ENCODE measurements around the gene INSRR. TPM values are rescaled to one million over a fixed set of nuclear protein-coding genes. Genes with fewer than 3 reads are reported as not detected.
A peak's percentile ranks its signal among the peaks of the same experiment; 100 is the strongest.

The INSRR gene
- total RNA-seq, 1 experiment from 2014 or later: not detected

DNA sequence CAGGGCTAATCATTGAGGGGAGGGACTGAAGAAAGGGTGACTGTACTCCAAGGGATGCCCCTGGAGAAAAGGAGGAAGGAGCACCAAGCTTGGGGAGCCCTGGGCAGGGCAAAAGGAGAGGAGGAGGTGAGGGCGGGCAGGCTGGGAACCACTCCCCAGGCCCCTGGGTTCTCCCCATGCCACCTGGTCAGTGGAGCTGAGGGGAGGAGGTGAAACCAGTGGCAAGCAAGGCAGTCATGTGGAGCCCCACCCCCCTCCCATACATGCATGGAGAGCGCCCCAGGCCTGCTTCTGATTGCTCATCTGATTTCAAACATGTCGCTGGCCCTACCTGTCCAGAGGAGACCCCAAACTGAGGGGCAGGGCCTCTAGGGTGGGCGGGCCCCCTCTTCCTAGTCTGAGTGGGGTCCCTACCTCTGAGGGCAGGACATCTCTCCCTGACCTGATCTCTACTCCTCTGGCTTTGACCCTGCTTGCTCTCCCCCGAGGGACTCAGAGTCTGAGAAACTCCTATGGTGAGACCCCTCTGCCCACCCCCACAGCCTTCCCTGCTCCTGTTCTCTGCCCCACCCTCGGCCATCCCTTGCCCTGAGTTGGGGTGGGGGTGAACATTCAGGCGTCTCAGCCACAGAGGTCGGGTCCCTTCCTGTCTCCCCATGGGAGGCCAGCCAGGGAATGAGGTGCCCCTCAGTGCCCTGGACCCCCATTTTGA is 18.6 kb downstream of the INSRR start:
- ChIA-PET POLR2A (no interaction called here), CTCF (no interaction called here)
- in situ Hi-C loops (cut with HindIII; ENCODE audit: low pct_unique_long_range_greater_than_20kb, low sequenced_read_pairs) (no loop called here), intact Hi-C loops (cut with micrococcal nuclease; ENCODE audit: unreplicated experiment) (no loop called here)
- H3K9me3 ChIP-seq (ENCODE audit: control insufficient read depth, insufficient read depth, low read depth, low read length): no peaks in the 10 kb centered on the region
- BruUV-seq (replicated peaks): no TSS peak
- no peak for ATAC-seq
- TF ChIP-seq SIN3A (IDR thresholded peaks at IDR 0.05; ENCODE audit: borderline replicate concordance, insufficient read depth, low read depth, low read length): no peak
- TF ChIP-seq, protein P1, sequence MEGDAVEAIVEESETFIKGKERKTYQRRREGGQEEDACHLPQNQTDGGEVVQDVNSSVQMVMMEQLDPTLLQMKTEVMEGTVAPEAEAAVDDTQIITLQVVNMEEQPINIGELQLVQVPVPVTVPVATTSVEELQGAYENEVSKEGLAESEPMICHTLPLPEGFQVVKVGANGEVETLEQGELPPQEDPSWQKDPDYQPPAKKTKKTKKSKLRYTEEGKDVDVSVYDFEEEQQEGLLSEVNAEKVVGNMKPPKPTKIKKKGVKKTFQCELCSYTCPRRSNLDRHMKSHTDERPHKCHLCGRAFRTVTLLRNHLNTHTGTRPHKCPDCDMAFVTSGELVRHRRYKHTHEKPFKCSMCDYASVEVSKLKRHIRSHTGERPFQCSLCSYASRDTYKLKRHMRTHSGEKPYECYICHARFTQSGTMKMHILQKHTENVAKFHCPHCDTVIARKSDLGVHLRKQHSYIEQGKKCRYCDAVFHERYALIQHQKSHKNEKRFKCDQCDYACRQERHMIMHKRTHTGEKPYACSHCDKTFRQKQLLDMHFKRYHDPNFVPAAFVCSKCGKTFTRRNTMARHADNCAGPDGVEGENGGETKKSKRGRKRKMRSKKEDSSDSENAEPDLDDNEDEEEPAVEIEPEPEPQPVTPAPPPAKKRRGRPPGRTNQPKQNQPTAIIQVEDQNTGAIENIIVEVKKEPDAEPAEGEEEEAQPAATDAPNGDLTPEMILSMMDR (IDR thresholded peaks at IDR 0.05): no peak
- no peak for TF ChIP-seq REST (IDR thresholded peaks at IDR 0.05; ENCODE audit: insufficient read depth in 1 of 2, low read depth in 2 of 2, low read length in 1 of 2)
- no peak for TF ChIP-seq POLR2AphosphoS5 (IDR thresholded peaks at IDR 0.05; ENCODE audit: low read depth, low read length)
- no peak for TF ChIP-seq TCF7L2 (IDR thresholded peaks at IDR 0.05; ENCODE audit: low read depth, low read length)
- H3K4me1 ChIP-seq (ENCODE audit: control insufficient read depth, insufficient read depth, low read length): no peaks in the 10 kb centered on the region
- DNase-seq (ENCODE audit: low read depth, low spot score): no peak
- no peak overlapping the region for H3K4me3 ChIP-seq (ENCODE audit: low read depth in 2 of 2, low read length in 2 of 2)
- H3K36me3 ChIP-seq (ENCODE audit: control insufficient read depth, insufficient read depth, low read length): no peaks in the 10 kb centered on the region
- H3K27me3 ChIP-seq (ENCODE audit: control insufficient read depth, insufficient read depth, low read length): no peaks in the 10 kb centered on the region; the same call in 1 of the 2 replicates
- H3K27ac ChIP-seq (ENCODE audit: low read length): no peak overlapping the region

DNA sequence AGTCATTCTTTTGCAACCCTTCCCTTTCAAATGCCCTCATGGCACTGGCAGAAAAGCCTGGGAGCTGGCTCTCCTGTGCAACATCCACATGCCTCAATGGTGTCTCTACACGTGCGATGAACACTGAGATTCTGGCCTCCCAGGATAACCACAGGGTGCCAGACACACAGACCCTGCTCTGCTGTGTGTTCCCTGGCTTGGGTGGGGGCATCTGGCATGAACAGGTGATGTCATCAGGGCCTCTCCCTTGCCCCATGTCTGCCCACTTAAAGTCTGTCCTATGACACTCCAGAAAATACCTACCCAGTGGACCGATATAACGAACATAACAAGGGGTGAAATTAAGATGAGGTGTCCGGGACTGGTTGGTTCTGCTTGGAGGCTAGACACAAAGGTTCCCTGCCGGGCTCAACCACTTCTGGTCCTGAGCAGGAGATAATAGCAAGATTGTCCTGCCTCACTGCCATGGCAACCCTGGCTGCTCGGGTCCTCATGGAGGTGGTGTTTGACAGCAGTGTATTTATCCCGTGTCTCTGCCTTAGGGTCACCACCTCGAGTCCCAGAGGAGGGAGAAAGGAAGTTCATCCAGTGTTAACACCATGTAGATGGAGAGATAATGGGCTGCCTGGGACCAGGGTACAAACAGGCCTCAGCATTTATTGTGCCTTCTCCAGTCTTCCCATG is 19.3 kb downstream of the INSRR start:
- H3K4me1 ChIP-seq (ENCODE audit: control insufficient read depth, insufficient read depth, low read length): no peaks in the 10 kb centered on the region
- H3K4me3 ChIP-seq (ENCODE audit: low read depth in 2 of 2, low read length in 2 of 2): no peak overlapping the region
- H3K27ac ChIP-seq (ENCODE audit: low read length): no peak overlapping the region
- intact Hi-C loops (cut with micrococcal nuclease; ENCODE audit: unreplicated experiment): no loop called here
- TF ChIP-seq REST (IDR thresholded peaks at IDR 0.05; ENCODE audit: insufficient read depth in 1 of 2, low read depth in 2 of 2, low read length in 1 of 2): no peak
- TF ChIP-seq, protein P1 (IDR thresholded peaks at IDR 0.05): no peak
- POLR2A ChIA-PET: no interaction called here
- no TSS peak for BruUV-seq (replicated peaks)
- in situ Hi-C loops (cut with HindIII; ENCODE audit: low pct_unique_long_range_greater_than_20kb, low sequenced_read_pairs): no loop called here
- CTCF ChIA-PET: interaction anchor here (0.5 to 2.6 kb wide), 9 partner anchors 17 to 113 kb away, joined by 3 to 39 read pairs (median 5); partner anchors contain the start of genes INSRR and NTRK1
- peak; percentile 28 for ATAC-seq
- no peak for DNase-seq (ENCODE audit: low read depth, low spot score)
- no peaks in the 10 kb centered on the region; the same call in 1 of the 2 replicates for H3K27me3 ChIP-seq (ENCODE audit: control insufficient read depth, insufficient read depth, low read length)
- H3K36me3 ChIP-seq (ENCODE audit: control insufficient read depth, insufficient read depth, low read length): no peaks in the 10 kb centered on the region
- H3K9me3 ChIP-seq (ENCODE audit: control insufficient read depth, insufficient read depth, low read depth, low read length): no peaks in the 10 kb centered on the region
